Hematopoietic multipotent progenitor cell treated with erythropoietin and hydrocortisone succinate and interleukin-3 and kit ligand, for 4 days (in vitro differentiated cells): ENCODE measurements around the gene RALGDS.

Source experiments
- DNase-seq: peaks from one replicate; pipeline ENCODE4 v3.0.0-alpha.2; 2015

The RALGDS gene

DNA sequence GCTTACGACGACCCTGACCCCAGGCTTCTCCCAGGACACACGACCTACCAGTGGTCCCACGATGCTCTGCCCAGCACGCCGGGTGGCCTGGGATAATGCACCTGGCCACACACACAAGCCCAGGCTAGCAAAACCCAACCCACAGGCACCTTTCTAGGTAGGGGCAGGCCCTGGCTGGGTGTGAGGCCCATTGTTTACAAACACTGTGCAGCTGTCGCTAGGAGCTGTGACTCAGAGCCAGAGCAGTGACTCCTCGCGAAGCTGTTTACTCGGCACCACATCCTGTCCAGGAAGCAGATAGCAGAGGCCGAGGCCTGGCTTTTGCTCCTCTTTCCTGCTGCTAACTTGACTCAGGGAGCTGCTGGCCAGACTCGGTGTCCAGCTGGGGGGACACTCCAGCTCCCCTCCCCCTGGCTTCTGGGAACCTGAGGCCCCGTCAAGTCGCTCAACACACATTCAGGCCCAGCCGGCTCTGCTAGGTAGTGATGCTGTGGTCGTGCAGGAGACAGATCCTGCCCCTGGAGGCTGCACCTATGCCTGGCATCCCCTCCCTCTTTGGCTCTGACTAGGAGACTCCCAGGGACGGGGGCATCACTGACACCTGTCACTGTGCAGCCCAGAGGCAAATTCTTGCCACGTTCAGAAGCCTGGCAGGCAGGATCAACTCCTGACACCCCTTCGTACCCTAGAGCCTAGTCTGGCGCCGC, 12.8 kb upstream of the RALGDS start:
- DNase-seq, result peak; percentile 91

DNA sequence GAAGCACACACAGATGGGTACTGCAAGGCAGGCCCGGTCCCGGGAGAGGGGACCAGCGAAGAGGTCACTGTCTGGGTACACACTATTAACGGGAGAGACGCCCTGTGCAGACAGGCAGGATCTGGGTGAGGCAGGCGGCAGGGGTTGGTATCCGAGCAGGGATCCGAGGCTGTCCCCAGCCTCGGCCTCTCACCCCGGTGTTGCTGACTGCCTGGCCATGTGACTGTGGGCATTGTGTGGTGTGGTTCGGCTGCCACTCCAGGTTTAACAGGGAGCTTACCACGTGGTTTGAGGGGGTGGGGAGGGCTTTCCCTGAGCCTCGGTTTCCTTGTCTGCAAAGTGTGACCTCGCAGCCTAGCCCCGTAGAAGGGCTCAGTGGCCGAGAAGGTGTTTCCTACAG, 11.1 kb upstream of the RALGDS start:
- no peak for DNase-seq

DNA sequence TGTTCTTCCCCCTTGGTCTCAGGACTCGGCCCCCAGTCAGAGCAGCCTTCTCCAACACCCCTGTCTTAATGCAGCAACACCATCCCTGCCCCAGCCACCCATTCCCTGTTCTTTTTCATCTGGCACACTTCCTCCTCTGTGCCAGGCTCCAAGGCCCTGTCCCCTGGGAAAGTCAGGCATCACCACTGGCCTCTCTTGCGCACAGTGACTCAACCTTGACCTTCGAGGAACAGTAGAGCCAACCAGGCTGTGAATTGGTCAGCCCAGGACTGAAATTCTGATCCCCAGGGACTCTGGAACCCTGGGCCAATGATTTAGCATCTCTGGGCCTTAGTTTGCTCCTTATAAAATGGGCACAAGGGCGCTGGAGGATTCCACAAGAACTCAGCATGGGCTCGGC, 10.5 kb upstream of the RALGDS start:
- no peak for DNase-seq

DNA sequence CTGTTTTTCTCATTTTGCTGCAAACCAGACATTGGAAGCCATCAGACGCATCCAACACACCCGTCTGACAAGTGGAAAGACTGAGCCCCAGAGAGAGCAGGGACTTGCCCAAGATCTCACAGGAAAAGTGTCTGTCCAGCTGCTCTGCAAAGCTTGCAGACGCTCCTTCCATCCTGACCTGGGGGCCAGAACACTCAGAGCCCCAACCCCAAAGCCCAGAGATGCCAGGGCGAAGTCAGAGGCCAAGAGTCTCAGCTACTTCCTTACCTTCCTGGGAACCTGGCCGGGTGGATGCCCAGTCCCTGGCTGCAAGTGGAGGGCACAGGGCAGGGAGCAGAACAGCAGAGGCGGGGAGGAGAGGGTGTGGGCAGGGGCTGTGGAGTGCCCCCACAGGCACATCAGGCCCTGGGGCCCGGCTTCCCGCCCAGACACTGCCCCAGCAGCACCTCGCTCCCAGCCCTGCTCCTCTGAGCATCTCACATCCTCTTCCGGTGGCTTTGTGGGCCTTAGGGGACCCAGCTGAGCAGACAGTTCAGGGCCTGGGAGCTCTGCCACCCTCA, 9.7 kb upstream of the RALGDS start:
- DNase-seq, result no peak

DNA sequence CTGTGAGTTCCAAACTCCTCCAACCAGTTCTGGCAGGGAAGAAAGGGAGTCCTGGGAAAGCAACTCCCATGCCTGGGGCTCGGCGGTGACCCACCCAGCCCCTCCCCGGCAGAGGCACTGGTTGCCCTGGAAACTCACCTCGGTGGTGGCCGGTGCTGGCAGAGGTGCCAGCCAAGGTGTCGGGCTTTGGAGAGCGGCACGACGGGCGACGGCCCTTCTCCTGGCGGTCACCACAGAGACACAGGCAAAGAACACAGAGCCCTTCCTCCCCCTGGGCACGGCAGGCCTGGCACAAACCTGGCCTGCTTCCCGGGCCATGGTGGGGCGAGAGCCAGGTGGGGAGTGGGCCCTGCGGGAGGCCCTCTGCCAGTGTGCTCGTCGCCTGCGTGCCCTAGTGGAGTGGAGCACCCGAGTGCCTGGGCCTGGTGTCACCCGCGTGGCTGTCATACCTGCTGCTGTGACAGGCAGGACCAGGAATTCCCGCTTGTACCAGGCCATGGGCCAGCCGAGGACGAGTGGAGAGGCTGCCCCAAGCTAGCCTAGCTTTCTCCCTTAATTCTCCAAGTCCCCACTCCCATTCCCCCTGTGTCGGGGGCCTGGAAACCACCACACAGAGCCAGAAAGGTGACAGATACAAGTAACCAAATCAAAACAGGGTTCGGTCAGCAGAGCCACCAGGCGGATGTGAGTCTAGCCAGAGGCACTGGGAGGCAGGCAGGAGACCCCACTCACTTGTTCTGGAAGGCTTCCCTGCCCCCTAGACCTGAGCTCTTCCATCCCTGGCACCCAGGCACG, 8.2 kb upstream of the RALGDS start:
- no peak for DNase-seq

DNA sequence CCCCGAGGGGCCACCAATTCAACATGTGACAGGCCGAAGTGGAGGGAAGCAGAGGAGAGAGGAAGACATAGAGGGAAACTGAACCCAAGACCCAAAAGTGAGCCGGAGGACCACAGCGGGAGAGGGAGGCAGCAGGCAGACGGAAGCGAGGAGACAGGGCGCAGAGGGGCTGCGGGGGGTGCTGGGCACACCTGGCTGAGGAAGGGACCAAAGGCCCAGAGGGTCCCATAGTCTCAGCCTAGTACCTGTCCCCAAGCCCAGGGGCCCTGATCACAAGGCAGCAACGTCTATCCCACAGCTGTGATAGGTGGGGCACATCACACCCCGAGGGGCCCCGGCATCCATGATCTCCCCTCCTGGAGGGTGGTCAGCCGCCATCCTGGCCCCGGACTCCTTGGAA, 7.1 kb upstream of the RALGDS start:
- DNase-seq, result no peak

DNA sequence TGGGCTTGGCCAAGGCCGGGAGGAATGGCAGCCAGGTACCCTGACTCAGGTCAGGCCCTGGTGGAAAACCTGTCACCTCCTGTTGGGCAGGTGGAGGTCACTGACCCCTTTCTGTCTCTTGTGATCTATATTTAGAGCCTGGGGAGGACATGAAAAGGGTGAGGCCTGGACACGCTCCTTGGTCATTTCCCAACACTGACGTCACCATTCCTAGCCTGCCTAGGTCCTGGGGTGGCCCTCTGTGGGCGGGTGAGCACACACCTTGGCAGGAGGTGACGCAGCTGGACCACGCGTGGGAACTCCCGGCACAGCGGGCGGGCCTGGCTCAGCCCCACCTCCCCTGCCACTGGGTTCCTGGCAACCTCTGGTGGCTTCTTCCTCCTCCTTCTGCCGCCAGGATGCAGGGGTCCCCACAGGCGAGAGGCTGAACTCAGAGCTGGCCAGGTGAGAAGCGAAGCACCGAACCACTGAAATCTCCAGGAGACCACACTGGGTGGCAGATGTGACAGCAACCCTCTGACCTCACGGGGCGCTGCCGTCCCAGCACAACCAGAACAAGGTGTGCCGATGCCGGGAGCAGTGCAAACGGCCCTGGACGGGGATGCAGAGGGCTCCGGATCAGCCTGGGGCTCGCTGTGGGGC, 6.4 kb upstream of the RALGDS start:
- no peak for DNase-seq

DNA sequence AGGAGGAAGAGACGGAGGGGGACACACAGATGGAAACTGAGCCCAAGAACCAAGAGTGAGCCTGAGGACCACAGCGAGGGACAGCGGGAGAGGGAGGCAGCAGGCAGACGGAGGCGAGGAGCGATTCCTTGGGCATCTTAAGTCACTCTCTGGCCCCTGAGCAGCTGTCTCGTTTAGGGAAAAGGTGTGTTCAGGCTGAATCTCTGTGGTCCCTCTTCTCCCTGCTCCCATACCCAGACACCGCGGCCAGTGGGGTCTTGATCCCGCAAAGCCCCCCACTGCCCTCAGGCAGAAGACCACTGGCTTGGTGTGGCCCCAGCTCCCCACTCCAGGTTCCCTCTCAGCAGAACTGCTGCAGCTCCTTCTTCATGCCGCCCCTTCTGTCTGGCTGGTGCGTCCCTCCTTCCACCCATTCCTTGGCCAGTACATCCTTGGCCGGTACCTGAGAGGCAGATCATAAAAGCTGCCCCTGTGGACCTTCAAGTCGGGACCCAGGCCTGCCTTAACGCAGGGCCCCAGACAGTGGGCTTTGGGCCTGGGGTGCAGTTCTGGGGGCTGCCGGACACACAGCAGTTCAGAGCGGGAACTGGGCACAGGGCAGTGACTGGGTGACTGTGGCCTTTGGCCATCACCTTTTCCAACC, 5.8 kb upstream of the RALGDS start:
- DNase-seq, result no peak

GRCh38 chr9:133125941-133126696, 5.1 kb upstream of the RALGDS start:
- DNase-seq, result peak; percentile 69

- no peak for DNase-seq
Observed at GRCh38 chr9:133124907-133125275, 3.9 kb upstream of the RALGDS start.

DNA sequence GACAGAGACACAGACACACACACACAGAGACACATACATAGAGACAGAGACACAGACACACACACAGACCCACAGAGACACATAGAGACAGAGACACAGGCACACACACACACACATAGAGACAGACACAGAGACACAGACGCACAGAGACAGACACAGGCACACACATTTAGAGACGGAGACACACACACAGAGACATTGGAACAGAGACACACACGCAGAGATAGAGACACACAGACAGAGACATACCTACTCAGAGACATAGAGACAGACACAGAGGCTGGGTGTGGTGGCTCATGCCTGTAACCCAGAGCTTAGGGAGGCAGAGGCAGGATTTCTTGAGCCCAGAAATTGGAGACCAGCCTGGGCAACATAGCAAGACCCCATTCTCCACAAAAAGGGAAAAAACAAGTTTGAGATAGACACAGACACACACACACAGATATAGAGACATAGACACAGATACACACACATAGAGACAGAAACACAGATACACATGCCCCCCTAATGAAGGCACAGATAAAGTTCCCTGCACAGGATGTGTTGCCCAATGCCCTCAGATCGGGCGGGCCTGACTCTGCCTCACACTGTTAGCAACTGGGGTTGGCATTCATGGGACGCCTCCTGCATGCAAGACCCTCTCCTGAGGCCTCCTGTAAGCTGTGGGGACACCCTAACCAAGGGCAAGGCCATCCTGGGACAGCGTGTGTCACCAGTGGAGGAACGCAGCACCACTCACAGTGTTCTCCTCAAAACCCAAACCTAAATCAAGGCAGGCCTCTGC, 3.3 kb upstream of the RALGDS start:
- peak; percentile 71 for DNase-seq

DNA sequence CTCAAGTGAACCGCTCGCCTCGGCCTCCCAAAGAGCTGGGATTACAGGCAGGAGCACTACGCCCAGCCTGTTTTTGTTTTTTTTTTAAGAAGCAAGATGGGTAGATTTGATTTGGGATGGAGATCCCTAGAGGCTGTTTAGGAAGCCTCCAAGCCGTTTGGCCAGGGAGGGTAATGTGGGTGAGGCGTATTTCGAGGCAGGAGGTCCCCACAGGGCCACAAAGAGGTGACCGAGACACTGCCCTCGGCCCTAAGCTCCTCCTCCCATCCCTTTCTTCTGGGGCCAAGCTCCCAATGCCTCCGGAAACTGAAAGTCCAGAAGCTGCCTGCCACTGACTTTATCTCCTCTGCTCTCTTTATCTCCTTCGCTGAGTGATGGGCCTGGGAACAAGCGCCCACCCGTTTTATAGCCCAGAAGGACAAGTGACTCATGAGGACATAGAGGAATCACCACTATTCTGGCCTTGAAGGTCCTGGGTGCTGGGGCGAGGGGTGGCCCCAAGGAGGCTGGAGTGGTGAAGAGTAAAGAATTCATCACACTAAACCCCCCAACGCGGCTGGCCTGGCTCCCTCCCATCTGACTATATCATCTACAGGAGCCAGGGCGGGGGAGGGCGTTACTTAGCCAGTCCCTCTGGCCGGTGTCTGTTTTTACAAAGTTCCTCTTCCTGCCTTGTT, 2.0 kb upstream of the RALGDS start:
- DNase-seq, result peak; percentile 69

DNA sequence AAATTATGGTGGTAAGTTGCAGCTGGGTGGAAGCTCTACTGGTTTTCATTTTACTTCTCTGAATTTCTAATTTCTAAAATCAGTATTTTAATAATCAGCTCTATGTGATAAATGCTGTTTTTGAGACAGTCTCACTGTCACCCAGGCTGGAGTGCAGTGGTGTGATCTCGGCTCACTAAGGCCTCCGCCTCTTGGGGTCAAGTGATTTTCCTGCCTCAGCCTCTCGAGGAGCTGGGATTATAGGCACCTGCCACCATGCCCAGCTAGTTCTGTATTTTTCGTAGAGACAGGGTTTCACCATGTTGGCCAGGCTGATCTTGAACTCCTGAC, 1.5 kb upstream of the RALGDS start:
- DNase-seq, result no peak

GRCh38 chr9:133121915-133122550, 993 bp upstream of the RALGDS start:
- DNase-seq, result peak; percentile 71

GRCh38 chr9:133120501-133121197, 391 bp downstream of the RALGDS start:
- DNase-seq, result no peak

GRCh38 chr9:133119846-133120500, 1.1 kb downstream of the RALGDS start:
- no peak for DNase-seq

GRCh38 chr9:133119103-133119845, 1.8 kb downstream of the RALGDS start:
- DNase-seq, result no peak

- DNase-seq, result no peak
Observed at GRCh38 chr9:133118568-133118967, 2.5 kb downstream of the RALGDS start.

- DNase-seq, result no peak
Observed at GRCh38 chr9:133118179-133118520, 2.9 kb downstream of the RALGDS start.
